Ectodermal cell (in vitro differentiated cells): ENCODE data around the gene CATSPER4.

Experiments
- H3K27ac ChIP-seq: 2 replicates; pipeline ENCODE4 v1.7.0; 2013; ENCODE audit warnings: mild to moderate bottlenecking, low read depth, low read length; ENCODE audit not compliant: insufficient read depth, poor library complexity, severe bottlenecking
- H3K27me3 ChIP-seq: 2 replicates; pipeline ENCODE4 v1.7.0; 2013; ENCODE audit warnings: mild to moderate bottlenecking, low read length; ENCODE audit not compliant: insufficient read depth, control insufficient read depth, poor library complexity, severe bottlenecking
- H3K36me3 ChIP-seq: one replicate; pipeline ENCODE4 v1.7.0; 2013; ENCODE audit warnings: low read length; ENCODE audit not compliant: control insufficient read depth, insufficient read depth
- H3K4me1 ChIP-seq: one replicate; pipeline ENCODE4 v1.7.0; 2013; ENCODE audit warnings: low read length; ENCODE audit not compliant: control insufficient read depth, insufficient read depth
- H3K4me3 ChIP-seq: 2 replicates; pipeline ENCODE4 v1.7.0; 2013; ENCODE audit warnings: low read depth, low read length, control low read depth; ENCODE audit not compliant: insufficient read depth
- H3K9me3 ChIP-seq: 2 replicates; pipeline ENCODE4 v1.7.0; 2013; ENCODE audit warnings: mild to moderate bottlenecking, low read length, moderate library complexity; ENCODE audit not compliant: control insufficient read depth
- WGBS, 2 experiments: methylation state at CpG; one replicate each; pipeline ENCODE4 v1.1.7; 2013; ENCODE audit warnings: missing lambda C conversion rate in 2 of 2; 5-methylcytosine and 5-hydroxymethylcytosine counted together

Gene CATSPER4

GRCh38 chr1:26239936-26240335 lies 49.5 kb downstream of the CATSPER4 start:
- WGBS, 2 experiments: 93 to 98% methylated on average over 3 to 4 of the region's 4 CpGs
- Histone ChIP-seq H3K4me1 (peaks cover 3% of the 10 kb centered on the region), H3K27me3 (no peaks in the 10 kb centered on the region), H3K27ac (no peak overlapping the region), H3K9me3 (no peaks in the 10 kb centered on the region), H3K4me3 (no peak overlapping the region), H3K36me3 (peaks cover 6% of the 10 kb centered on the region)
